GM18498 (cell line): ENCODE results near the gene TANC1.

Experiments used
- ATAC-seq: cut with Tn5 transposase; IDR thresholded peaks from one replicate; pipeline ENCODE4 v1.9.1; 2021; ENCODE audit warnings: mild to moderate bottlenecking, moderate library complexity; ENCODE audit not compliant: unreplicated experiment

Gene TANC1

DNA sequence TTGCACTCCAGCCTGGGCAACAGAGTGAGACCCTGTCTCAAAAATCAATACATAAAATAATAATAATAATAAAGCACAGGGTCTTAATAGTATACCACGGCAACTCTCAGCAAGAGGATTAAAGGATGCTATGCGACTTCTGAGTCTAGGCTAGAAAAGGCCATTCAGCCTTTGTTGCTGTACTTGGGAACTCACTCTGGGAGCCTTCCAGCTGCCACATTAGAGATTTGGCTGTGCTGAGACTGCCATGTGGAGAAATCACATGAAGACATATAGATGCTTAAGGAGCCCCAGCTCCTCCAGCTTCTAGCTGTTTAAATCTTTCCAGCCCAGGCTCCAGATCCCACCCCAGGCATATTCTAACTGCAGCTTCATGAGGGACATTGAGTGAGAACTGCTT lies 8.2 kb upstream of the TANC1 start:
- ATAC-seq, result no peak

DNA sequence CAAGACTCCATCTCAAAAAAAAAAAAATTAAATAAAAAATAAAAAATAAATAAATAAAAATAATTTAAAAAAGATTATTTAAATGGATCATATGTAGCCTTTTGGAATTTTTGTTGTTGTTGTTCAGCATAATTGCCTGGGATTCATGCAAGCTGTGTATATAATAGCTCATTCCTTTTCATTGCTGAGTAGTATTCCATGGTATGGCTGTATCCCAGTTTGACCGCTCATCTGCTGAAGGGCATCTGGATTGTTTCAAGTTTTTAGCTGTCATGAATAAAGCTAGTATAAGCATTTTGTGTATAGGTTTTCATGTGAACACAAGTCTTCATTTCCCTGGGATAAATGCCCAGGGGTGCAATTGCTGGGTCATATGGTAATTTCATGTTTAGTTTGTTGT lies 6.4 kb upstream of the TANC1 start:
- no peak for ATAC-seq

DNA sequence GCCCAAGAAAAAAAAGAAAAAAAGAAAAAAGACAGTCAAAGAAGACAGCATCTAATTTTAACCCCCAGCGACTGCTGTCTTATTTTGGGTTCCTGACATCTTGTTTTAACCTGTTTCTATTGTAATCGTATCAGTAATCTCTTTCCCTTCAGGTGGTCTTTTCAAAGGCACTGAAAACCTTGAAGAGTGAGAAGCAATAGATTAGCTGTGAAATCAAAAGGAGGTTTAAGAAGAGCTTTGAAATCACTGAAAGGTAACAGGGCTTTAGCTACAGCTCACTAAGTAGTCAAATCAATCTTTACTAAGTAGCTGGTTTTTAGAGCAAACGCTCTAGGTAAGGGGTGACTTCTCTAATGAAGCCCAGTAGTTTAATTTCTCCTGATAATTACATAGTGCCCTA lies 5.4 kb upstream of the TANC1 start:
- ATAC-seq, result no peak

DNA sequence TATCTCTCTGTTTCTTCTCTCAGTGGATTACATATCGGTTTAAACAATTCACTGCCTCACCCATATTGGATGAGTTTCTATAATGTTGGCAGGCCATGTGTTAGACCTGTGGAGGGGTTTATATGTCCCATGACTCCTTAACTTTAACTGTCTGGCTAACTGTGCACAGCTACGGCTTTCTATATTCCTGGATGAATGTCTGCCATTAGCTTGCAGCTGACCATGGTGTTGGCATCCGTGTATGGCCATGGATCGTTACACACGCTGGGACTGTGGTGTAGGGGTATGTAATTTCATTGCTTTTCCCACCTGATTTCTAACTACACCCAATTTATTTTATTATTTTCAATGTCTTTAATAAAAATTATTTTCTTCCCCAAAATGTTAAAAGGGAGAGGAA lies 3.3 kb upstream of the TANC1 start:
- ATAC-seq, result no peak

DNA sequence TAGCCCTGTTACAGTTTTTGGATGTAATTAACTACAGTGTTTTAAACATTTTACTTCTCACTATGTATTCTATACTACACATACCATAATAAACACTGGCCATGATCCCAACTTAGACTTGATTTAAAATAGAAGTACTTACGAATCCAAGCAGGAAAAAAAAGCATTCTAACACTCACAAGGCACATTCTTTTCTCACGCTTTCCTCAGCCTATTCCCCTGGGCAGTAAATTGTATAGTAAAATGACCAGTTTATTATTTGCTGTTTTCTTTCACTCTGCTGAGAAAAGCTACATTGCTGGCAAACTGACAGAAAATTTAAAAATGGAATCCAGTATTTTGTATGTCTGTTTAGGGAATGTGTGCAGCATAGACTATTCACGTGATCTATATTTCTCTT lies 2.8 kb upstream of the TANC1 start:
- no peak for ATAC-seq

DNA sequence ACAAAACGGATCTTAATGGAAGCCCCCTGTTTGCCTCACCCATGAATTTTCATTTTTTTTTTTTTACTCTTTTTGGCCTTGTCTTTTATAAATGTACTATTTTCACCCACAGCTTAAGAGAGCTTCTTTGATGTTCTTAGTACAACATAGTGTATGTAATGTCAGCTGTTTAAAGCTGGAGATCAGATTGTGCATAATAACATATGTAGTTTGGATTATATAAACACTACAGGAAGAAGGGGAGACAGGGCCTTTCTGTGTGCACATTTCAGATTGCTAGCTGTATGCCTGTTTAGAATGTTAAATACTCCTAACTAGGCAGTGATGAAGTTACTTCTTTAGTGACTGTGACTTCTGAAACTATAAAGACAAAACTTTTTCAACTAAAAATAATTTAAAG lies 2.1 kb upstream of the TANC1 start:
- ATAC-seq, result no peak

DNA sequence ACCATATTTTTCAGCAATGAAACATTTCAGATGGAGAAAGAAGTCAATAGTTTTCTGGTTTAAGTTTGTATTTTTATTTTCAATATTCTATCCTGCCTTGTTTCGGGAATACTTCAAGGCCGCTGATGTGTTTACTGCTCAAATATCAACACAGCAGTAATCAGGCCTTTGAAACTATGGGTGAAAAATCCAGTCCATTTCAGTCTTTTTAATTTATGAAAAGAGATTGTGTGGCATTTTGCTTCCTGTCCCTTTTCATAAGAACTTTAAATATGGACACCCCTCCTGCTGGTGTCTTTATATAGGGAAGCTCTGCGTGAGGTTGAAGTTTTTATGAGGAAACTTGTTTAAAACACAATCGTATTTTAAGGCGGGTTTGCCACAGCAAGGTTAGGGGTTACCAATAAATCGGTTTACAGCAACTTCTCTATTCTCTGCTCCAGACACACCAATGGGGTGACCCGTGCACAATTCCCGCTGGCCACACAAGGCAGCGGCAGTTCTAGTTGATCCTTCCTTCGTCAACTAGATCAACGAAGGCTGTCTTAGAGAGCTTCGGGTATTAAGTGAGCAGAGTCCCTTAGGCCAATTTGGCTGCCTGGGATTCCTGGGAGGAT lies 1.2 kb upstream of the TANC1 start:
- no peak for ATAC-seq

DNA sequence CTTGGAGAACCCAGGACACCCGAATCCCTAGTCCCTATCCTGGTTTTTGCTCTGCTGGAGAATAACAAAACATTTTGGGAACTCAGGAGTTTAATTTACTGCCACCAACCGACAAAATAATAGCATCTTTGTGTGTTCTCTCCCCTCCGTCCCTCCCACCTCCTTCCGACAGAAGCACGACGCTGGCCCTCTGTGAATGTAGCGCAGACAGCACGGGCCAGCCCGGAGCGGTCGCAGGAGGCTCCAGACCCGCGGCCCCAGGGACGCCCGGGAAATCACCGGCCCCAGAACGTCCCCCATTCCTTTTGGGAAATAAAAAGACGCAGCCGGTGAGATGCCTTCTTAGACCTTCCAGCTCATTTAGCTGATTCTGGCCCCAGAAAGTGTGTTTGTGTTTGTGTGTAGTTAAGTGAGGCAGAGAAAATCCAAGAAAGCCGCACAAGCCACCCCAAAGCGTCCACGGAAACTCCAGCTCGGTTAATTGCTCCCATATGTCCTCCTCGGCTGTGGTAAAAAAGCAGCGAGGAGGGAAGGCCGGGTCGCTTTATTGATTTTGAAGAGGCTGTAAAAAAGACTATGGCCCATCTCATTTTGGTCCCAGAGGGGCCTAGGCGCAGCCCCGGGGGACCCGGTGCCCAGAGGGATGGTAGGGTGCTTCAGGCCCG lies 577 bp upstream of the TANC1 start:
- no peak for ATAC-seq

DNA sequence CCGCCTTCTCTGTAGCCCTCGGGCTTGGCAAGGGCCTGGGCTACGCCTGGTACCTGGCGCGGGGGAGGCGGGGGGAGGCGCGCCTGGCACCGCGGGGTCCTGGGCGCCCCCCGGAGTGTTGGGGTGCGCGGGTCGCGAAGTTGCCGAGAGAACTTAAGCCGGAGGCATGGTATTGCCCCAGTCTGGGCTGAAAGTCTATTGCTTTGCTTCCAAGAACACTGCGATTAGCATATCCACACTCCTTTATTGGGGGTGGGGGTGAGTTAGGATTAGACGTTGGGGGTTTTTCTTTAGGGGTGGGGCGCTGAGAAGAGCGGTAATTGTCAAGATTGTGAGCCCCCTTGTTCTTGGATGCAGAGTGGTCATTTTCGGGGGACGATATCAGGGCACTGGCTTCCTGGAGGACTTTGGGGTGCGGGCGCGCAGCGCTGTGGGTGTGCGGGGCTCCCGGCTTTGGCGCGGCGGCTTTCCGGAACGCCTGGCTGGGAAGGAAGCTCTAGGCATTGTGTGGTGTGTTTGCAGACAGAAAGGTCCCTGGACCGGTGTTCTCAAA lies 798 bp downstream of the TANC1 start:
- peak; percentile 5 for ATAC-seq

DNA sequence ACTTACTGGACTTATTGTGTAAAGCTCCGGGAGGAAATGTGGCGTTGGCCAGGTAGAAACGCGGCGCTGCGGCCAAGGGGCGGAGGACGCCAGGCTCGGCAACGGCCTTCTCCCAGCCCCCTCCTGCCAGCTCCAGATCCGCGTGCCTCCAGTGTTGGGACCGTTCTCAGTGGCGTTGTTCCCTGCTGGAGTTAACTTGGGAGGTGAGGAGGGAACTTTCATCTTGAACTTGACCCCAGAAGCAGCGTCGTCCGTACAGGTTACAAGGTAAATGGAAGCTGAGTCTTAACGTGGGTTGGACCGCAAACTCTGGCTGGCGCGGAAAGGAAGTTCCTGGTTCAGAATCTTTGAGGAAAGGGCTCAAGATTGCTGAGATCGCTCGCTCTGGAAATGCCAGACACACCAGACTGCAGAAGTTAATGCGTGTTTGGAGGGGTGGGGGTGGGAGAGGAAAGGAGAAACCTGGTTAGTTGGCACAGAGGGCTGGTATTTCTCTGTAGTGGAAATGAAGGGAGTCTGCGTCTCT lies 1.3 kb downstream of the TANC1 start:
- ATAC-seq, result no peak

DNA sequence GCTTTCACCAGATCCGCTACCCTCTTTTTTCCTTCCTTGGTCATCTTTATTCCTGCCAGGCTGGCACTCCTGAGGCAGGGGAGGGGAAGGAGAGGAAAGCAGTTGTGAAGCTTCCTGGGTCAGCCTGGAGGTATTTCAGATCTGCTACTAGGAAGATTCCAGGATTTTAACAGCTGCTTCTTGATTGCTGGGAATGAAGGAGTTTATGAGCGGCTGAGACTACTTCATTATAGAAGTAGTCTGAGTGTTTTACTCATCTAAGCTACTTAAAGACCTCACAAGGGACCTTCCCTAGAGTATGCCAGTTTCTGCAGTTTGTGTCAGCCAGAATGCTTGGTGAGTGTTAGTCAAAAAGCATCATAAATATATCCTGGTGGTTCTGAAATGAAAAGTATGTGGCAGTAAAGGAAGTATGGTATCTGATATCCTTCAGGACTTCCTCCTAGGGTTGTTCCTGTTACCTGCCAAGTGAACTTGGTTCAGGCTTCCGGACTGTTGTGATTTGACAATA lies 1.9 kb downstream of the TANC1 start:
- ATAC-seq, result no peak

DNA sequence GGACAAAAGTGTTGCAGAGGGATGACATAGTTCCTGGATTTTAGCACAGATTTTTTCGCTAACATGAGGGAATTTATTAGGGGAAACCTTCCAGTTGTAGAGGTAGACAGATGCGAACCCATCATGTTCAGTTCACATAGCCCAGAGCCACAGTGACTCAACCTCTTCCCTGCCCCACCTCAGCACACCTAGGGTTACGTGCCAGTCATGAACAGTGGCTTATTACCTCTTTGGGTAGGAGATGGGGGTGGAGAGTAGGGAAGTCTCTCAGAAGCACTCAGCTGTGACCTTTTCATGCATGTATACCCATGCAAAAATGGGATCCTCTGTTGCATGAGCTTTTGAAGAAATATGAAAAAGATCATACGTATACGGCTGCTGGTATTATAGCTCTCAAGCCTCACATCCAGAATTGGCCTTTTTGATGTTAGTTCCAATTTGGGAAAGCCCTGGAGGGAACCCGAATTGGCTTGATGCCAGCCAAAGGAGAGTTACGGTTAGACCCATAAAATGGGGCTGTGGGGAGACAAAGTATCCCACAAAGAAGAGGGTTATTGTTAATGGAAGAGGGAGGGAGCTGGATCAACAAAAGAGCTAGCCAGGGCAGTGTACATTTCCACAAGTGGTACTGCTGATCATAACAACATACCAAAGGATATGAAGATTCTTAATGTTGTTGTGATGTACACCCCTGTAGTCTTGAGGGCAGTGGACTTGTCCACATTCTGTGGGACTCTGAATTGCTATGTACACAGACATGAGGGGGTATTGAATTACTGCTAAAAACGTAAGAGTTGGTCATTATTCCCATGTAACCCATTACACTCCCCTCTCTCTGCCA lies 4.9 kb downstream of the TANC1 start:
- no peak for ATAC-seq

DNA sequence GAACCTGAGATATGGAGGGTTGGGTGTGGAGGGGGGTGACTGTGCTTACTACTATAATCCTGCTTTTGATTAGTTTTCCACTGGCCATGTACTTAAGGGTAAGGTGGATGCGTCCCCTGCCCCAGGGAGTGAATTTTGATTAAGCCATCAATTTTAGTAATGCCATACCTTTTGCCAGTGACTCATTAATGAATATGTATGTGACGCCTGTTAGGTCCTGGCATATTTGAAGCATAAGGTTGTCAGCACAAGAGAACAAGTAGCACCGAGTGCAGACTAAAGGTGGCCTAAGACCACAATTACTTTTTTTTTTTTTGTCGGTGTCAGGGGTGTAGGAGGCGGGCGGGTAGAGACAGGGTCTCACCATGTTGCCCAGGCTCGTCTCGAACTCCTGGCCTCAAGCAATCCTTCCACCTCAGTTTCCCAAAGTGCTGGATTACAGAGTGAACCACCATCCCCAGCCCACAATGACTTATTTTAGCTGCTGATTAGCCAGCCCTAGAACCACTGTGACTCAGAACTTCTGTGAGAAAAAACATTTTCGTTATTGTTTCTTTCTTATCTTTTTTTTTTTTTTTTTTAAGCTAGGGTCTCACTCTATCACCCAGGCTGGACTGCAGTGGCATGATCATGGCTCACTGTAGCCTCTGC lies 7.0 kb downstream of the TANC1 start:
- no peak for ATAC-seq

DNA sequence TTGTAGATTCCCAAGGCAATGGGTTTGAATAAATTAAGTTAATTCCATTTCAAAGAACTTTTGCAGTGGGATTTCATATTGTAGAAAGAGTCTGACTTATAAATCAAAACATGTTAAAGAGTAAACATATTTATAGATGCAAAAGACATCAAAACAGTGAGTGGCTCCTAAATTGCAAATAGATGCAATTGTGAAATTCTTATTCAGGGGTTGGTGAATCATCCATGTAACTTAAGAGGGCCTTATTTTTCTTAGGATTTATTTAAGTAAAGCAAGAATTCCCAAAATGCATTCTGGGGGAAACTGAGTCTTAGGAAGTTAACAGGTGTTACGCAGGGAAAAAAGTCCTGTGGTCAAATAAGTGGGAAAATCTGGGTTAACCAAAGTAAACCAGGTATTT lies 11.3 kb downstream of the TANC1 start:
- no peak for ATAC-seq

DNA sequence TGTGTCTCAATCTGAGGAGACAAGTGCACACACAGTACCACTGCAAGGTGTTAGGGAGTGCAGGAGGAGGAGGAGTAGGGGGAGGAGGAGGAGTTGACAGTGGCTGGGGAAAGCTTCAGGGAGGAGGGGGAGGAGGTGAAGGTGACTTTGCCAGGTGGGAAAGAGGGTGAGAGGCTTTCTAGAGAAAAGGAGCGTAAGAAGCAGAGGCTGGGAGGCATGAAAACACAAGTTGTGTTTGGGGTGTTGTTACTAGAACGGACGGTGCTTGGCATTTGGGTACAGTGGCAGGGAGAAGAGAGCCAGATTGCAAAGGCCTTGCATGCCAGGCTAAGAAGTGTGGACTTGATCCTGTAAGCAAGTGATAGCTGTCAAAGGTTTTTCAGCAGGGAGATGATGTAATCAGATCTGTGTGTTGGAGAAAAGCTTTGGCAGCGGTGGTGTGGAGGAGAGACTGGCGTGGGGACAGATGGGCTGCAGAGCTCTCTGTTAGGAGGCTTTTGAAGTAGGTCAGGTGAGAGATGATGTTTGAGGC lies 16.2 kb downstream of the TANC1 start:
- ATAC-seq, result no peak

DNA sequence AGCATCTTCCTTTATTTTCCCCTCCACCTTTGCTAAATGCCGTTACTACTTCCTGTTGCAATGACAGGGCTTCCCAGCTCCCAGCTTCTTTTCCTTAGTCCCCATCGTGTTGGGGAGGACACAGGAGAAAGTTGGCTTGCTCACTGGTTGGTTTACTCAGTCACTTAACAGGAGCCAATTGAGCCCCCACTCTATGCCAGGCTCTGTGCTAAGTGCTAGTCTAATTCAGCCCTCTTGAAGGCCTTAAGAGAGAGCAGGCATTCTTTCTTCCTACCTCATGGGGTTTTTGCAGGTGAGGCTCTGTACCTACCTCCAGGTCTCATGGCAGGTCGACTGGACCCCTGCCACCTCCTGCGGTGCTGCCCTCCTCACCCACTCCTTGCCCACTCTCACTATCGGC lies 20.1 kb downstream of the TANC1 start:
- no peak for ATAC-seq

DNA sequence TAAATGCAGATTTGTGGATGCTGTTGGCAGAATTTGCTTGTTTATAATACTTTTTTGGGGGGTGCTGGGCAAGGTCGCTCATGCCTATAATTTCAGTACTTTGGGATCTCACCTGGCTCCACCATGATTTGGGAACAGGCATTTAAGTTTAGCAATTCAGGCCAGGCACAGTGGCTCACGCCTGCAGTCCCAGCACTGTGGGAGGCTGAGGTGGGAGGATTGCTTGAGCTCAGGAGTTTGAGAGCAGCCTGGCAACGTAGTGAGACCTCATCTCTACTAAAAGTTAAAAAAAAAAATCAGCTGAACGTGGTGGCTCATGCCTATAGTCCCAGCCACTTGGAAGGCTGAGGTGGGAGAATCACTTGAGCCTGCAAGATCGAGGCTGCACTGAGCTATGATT lies 20.7 kb downstream of the TANC1 start:
- no peak for ATAC-seq

DNA sequence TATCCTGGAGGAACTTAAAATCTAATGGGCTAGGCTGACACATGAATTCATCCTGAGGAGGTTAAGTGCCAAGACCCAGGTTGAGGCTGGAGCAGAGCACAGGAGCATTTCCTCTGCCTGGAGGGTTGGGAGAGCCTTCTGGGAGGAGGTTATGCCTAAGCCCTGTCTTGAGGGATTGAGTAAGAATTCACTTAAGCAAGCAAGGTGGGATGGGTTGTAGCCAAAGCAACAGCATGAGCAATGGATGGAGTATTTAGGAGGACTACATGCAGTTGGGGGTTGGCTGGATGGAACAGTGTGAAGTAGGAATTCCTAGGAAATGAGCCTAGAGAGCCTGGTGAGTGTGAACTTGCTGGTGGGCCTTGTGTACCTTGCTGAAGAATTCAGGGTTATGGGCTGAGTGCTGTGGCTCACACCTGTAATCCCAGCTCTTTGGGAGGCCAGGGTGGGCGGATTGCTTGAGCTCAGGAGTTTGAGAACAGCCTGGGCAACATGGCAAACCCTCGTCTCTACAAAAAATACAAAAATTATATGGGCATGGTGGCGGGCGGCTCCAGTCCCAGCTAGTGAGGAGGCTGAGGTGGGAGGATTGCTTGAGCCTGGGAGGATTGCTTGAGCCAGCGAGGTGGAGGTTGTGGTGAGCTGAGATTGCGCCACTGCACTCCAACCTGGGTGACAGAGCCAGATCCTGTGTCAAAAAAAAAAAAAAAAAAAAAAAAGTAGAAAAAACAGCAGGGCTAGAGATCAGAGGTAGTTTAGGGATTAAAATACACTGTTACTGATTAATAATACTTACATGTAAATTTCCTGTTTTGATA lies 22.2 kb downstream of the TANC1 start:
- no peak for ATAC-seq

DNA sequence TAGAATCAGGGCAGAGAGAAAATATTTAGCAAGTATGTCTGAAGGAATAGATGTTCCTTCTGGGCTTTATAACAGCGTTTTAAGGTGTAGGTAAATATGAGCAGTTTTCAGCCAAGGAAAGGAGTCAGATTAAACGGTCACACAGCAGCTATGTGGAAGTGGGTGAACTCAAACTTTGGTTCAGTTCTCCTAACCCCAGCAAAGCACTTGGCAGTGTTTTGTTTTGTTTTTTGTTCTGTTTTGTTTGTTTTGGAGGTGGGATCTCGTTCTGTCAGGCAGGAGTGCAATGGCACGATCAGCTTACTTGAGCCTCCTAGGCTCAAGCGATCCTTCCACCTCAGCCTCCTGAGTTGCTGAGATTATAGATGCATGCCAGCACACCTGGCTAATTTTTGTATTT lies 24.6 kb downstream of the TANC1 start:
- ATAC-seq, result no peak
